CD4-positive, alpha-beta T cell treated with Interleukin-4 for 1 hour (primary cell): Measurements from ENCODE around the gene TMPRSS6.

ENCODE experiments used
- DNase-seq, 2 donors: peaks; one replicate each; pipeline ENCODE4 v3.0.0-alpha.2; 2020 to 2022

The TMPRSS6 gene

DNA sequence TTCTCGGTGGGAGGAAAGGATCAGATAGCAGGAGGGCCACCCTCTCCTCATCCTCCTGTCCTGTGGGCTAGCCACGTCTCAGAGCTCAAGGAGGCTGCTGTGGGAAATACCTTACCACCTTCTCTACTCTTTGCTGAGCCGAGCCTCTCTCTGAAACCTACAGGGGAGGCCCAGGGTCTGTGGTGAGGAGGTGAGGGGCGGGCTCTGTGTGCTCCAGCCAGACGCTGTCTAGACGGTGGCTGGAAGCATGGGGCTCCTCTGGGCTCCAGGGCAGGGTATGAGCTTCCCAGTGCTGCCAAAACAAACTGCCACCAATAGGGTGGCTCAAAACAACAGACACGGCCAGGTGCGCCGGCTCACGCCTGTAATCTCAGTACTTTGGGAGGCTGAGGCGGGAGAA is 5.5 kb upstream of the TMPRSS6 start:
- DNase-seq = no peak

DNA sequence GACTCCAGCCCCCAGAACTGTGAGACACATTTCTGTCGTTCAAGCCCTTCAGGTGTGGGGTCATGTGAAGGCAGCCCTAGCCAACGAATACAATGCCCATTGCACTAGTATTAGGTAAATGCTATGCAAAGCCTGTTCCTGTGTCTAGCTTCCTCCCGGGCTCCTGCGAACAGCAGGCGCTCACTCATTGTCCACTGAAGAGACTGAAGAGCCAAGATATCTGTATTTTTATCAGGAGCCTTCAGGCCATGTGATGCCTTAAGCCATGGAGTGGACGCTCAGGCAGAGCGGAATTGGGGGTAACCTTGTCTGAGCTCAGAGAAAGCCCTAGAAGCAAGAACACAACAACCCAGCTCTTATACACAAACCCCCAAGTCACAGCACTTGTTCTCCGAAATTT is 4.2 kb upstream of the TMPRSS6 start:
- no peak for DNase-seq

DNA sequence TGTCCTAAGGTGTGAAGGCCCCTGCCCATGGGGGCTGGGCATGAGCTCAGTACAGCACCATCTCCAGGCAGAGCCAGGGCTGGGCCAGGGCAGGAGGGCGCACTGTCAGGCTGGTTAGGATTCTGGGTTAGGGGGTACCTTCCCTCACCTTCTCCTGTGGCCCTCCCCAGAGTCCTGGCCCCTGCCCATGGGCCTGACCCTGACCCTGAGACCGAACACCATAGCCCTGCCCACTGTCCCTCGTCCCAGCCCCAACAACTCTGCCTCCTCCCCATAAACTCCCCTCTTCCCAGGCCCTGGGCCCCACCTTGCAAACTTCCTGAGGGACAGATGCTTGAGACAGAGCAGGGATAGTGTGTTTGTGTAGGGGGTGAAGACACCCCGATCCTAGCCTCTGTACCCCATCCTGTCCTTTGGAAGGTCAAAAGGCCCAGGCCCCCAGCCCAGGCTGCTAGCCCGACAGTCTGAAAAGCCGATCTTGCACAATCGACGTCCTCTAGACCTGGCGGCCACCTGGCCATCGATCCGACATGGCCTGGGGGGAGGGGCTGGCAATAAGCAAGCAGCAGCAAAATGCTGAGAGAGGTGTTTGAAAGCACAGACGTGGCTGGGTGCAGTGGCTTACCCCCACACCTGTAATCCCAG is 2.7 kb upstream of the TMPRSS6 start:
- no peak for DNase-seq

DNA sequence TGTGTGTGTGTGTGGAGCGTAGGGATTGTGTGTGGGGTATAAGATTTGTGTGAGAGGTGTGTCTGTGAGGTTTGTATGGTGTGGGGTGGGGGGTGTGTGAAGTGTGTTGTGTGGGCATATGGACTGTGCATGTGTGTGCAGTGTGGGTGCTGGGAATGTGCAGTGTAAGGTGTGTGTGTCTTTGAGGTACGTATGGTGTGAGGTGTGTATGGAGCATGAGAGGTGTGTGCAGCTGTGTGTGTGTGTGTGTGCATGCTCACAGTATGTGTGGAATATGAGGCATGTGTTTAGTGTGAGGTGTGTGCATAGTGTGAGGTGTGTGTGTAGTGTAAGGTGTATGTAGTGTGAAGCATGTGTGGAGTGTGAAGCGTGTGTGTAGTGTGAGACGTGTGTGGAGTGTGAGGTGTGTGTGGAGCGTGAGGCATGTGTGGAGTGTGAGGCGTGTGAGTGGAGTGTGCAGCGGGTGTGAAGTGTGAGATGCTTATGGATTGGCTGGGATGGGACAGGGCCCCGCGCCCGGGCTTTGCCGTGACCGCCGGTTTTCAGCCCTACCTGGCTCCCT is 1.7 kb upstream of the TMPRSS6 start:
- no peak for DNase-seq

DNA sequence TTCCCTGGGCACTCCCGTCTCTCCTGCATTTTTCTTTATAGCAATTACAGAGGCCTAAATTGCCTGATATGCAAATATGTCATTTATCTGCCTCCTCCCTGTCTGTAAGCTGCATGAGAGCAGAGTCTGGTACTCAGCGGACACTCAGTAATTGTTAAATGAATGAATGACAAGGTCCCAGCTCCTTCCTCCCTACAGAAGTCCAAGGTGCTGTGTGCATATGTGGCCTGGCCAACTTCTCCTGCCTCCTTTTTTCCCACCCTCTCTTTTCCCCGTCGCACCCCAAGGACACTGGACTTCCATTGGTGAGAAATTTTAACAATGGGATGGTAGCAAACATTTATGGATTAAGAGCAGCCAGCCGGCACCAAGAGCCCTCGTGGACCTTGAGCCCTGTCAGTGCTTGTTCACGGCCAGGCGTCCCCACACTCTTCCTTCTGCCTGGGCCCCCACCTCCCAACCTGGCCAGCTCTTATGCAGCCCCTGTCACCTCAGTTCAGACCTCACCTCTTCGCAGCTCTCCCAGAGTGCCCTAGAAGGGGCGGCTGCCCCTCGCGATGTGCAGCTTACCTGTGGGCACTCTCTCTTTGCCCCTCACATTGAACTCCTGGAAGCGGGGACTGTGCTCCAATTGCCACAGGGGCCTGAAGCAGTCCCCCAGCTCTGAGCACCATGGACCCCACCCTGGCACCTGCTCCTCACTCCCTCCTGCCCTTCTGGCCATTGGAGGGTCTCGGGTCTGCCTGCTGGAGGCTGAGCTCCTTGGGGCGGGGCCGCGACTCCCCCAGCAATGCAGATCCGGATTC is 1.5 kb downstream of the TMPRSS6 start:
- DNase-seq = no peak

DNA sequence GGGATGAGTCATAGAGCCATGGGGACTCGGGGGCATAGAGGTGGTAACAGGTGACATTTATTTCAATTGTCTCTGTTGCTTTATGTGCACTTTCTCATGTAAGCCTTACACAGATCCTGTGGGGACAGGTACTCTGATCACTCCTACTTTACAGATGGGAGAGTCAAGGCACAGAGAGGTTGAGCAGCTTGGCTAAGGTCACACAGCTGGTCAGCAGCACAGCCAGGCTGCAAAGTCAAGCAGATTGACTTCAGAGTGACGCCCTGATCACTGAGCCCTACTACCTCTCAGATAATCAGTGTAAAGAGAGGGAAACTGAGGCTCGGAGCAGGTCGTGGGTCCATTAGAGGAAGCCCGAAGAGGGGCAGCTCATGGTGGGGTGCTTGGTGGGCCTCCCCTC is 3.5 kb downstream of the TMPRSS6 start:
- no peak for DNase-seq

DNA sequence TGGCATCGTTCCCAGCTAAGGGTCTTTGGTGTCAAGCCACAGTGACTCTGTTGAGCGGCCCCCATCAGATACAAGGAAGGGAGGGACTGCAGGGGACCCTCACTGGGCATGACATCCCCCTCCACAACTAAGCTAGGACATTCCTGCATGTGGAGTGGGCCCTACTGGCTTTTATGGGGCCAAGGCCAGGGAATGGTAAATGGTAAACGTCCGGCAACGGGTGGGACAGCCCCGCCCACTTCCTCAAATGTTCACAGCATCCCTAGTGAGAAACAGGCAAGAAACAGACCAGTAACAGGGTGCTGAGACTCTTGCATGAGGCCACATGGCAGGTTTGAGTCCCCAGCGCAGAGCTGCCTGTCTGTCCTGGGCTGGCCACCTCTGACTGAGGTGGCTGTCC is 4.4 kb downstream of the TMPRSS6 start:
- DNase-seq = no peak

DNA sequence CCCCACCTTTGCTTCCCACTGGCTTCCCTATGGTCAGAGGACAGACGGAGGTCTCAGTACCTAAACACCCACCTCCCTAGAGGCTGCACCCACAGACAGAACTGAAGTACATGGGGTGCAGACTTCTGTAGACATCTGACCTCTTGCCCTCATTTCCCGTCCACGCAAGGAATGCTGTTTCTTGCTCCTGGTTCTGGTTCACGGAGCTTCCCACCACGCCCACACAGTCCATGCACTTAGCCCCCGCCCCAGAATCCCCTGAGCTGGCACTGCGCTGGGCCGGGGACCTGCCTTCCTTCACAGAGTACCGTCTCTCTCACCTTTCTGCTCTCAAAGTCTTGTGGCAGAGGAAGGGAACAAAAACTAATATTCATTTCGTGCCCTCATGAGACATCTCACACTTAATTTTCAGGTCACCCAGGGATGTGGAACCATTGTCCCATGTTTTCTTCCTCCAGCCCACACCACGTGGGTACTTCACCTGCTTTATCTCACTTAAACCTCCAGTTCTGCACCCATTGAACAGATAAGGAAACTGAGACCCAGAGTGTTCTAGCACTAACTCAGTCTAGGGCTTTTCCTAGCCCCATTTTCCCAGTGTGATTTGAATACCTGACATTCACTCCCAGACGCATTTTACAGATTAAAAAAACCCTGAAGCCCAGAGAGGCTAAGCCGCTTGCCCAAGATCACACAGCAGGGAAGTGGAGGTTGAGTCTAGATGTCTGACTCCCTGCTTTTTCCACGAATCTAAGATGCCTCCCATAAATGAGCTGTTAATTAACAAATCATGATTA is 5.7 kb downstream of the TMPRSS6 start:
- DNase-seq = no peak

DNA sequence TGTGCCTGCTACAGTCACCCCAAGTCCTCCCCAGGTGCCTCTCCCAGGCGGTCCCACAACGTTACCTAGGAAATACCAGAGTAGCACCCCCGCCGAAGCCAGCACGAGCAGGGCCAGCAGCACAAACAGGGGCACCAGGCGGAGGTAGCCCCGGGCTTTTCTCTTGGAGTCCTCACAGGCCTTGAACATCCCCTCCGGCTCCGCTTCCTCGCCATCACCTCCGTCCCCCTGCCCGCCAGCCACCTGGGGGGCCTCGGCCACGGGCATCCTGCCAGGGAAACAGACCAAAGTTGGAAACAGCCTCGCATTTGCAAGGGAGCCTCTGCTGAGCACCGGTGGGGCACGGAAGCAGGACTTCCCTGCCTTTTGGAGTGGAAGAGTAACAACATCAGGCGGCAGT is 6.4 kb downstream of the TMPRSS6 start:
- DNase-seq = no peak

DNA sequence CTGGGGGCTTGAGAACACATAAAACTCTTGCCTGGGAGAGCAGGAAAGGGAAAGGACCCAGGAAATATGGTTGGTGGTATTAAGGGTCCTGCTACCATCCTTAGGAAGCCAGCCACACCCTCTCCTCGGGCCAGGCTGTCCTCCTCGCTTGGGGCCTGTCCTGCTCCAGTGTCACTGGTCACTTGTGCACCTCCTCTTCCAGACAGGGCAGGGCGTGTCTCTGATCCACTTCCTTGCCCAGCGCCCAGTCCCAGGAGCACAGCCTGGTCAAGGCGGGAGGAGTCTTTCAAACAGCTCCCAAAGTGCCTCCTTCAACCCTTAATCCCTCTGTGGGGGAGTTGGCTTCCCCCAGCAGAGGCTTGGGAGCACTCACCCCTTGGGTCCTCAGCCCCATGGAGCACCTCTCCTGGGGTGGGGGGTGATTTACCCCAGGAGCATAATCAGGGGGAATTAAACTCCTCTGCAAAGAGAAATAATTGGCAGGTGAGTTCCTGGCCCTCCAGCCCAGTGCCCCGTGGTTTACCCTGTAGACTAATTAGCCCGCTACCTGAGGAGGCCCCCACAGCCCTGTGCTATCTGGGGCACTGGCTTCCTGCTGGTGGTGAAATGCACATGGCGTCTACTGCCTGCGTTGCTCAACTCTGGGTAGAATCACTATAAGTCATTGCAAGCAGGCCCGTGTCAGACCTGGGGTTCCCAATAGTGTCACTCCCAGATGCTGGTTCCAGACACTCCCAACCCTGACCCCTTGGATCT is 8.0 kb downstream of the TMPRSS6 start:
- DNase-seq = no peak

DNA sequence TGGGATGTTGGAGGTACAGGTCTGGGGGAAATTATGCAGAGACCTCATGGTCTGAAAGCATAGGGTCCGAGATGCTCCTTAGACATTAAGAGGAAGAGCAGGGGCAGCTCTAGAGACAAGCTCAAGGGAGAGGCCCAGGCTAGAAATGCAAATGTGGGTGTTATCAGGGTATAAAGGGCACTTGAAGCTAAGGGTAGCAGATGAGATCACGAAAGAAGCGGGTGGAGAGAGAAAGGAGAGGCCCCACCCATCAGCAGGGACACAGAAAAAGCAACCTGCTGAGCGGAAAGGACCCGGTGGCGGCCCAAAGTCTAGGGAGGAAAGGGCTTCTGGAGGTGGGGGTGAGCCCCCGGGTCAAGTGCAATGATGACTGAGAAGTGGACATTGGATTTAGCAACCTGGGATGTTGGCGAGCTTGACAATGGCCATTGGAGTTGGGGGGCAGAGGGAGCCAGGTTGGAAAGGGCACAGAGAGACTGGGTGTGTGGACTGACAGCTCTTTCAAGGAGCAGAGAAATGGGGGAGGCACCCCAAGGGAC is 8.9 kb downstream of the TMPRSS6 start:
- no peak for DNase-seq

DNA sequence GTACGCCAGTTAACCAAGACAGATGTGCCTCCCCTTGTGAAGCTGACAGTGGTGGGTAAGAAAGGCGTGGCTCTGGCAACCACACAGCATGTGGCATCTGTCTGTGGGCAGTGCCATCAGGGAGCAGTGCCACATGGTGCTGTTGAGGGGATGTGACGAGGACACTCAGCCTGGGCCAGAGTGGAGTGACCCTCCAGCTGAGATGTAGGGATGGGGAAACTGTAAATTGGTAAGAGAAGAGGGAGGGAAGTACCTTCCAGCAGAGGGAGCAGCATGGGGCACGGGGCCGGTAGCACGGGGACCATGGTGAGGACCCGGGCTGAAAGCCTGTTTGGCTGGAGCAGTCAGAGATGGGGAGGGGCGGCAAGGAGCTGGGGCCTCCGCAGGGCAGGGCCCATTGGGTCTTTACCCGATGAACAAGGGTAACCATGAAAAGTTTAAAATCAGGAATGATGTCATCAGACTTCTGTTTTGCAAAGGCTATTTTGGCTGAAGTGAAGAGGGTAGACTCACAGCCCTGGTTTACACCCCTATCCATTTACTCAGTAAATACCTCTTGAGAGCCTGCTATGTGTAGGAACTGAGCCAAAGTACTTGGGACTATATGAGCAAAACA is 10.4 kb downstream of the TMPRSS6 start:
- DNase-seq = no peak

DNA sequence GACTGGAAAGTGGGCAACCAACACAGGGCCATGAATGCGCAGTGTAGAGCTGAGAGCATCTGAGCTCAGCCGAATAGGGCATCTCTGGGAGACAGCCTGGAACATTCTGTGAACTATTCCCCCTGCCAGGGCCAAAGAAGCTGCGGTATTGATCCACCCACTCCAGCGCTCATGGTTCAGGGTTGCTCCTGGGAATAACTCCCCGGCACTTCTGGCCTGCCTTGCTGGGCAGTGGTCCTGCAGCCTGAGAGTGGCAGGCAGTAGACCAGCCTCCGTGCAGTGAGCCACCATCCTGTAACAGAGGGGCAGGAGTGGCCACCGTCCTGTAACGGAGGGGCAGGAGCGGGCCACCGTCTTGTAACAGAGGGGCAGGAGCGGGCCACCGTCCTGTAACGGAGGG is 12.2 kb downstream of the TMPRSS6 start:
- no peak for DNase-seq

DNA sequence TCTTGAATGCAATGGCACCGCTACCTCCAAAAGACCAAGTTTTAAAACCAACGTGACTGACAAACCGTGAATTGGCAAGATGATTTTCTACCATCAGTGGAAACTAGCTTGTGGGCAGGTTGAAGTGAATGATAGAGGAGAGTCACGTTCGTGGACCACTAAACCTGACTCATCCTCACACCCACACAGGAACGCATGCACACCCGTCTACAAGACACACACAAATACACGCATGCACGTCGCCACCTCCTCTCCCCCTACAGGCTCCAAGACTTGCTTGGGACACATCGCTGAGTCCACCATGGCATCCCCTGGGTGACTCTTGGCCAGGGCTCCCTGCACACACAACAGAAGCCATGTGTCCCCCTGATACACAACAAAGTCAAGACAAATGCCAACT is 14.4 kb downstream of the TMPRSS6 start:
- DNase-seq = no peak

DNA sequence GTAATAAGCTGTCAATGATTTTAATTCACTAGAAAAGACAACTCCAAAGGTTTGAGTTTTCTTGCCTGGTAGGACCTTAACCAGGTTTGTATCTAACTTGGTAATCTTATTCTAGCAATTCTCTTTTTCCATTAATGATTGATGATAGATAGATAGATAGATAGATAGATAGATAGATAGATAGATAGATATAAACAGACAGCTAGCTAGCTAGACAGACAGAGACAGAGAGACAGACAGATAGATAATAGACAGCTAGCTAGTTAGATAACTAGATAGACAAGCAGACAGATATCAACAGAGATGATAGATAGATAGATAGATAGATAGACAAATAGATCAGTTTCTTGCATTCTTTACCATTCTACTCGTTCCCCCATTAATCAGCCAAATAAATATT is 15.3 kb downstream of the TMPRSS6 start:
- no peak for DNase-seq

DNA sequence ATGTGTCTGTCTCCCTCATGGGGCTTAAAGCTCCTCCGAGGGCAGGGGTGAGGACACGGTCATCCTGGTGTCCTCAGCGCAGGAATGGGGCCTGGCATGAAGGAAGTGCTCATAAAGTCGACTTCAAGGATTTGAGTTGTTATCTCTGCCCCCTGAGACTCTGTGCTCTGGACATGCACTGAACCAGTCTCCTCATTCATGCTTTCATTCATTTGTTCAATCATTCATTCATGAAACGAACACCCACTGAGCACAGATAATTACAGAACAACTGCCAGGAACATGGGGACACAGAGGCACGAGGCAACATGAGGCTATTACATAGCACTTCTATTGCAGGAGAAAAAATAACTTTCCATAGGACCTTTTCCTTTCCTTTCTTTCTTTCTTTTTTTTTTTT is 16.5 kb downstream of the TMPRSS6 start:
- no peak for DNase-seq

DNA sequence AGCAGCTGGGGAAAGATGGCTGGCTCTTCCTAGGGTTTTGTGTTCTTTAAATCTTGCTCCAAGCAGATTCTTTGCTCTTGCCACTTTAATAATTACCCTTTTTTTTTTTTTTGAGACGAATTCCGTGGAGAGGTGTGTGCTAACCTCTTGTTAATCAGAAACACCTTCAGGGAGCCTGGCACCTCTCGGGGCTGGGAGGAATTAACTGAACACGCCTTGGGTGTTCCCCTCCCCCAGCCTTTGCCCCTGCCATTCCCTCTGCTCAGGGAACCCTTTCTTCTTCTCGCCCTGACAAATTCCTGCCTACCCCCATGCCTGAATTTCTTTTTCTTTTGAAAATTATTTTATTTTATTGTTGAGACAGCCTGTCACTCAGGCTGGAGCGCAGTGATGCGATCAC is 17.5 kb downstream of the TMPRSS6 start:
- no peak for DNase-seq

DNA sequence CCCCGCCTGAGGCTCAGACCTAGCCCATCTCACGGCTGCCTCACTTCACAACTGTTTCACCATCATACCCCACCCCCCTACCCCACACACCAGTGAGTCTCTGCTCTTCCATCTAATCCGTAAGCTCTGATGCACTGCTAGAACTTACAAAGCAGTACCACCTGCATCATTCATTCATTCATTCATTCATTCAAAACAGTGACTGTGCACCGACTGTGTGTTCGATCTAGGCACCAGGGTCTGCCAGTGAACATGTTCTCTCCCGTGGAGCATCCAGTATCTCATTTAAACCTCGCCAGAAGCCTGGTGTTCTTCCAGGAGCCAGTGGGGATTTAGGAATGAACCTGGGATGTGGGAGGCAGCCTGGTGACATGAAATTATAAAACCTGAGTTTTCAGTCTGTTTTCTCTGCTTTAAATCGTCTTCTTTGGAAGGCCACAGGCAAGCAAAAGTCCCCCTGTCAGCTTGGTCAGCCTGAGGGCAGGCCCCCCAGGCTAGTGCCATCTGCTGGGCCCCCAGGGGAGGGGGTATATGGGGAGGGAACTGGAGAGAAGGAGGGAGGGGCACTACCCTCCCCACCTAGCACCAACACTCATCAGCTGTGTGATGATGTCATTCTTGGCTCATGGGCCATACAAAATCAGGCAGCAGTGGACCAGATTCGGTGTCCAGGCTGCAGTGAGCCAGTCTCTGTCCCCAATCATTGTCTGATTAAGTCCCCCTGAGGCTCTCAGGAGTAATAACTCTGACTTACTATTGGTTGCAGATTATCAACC is 18.4 kb downstream of the TMPRSS6 start:
- no peak for DNase-seq

DNA sequence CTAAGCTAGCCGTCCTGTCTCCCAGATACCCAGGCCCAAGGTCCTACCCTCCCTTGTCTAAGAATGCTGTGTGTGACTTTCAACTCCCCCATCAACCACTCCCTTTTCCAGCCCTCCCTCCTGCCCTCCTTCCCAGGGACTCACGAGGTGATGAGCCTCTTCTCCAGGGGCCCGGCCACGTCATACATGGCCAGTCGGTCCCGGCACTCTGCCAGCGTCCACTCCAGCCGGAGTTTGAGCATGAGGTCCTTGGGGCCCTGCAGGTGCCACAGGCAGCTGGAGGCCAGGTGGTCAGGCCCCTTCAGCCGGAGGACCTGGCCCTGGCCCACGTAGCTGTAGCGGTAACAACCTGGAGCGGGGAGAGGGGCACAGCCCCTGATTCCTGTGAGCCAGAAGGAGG is 20.1 kb downstream of the TMPRSS6 start:
- DNase-seq = no peak

DNA sequence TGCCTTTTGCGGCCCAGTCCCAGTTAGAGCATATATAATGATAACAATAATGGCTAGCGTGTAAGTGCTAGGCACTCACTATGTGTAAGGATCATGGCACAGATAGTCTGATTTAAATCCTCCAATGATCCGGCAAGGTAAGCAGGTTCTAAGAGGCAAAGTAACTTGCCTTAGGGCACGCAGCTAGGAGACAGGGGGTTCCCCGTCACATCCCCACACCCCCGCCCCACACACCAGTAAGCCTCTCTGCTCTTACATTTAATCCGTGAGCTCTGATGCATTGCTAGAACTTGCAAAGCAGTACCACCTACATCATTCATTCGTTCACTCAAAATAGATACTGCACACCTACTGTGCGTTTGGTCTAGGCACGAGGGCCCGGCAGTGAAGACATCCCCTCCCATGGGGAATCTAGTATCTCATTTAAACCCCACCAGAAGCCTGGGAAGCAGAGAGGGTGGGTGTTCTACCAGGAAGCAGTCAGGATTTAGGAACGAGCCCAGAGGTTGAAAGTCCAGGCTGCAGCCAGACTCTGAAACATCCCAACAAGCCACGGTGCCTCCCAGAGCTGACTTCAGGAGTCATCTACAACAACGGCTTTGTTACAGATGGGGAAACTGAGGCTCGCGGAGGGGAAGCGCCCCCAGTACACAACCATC is 20.6 kb downstream of the TMPRSS6 start:
- DNase-seq = no peak

DNA sequence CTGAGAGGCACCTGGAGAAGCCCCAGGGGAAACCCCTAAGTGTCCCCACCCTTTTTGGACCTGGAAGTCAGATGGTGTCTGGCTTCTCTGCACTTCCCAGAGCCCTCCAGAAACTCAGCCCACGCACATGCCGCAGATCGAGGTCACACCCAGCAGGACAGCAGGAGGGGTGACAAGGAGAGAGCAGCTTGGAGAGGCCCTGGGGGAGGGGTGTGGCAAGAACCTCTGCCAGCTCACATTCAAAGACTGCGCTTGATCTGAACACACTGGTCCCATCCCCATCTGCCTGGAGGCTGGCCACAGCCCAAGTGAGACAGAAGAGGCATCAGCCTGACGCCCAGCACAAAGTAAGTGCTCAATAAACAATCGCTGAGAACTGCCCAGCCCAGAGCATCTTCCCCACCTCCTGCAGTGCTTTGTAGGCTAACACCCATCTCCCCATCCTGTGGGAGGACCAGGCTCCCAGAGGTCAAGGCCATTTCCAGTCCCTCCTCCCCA is 21.4 kb downstream of the TMPRSS6 start:
- DNase-seq = no peak
